ENCODE measurements around the gene PARS2.
A peak's percentile ranks its signal among the peaks of the same experiment; 100 is the strongest.

The PARS2 gene

DNA sequence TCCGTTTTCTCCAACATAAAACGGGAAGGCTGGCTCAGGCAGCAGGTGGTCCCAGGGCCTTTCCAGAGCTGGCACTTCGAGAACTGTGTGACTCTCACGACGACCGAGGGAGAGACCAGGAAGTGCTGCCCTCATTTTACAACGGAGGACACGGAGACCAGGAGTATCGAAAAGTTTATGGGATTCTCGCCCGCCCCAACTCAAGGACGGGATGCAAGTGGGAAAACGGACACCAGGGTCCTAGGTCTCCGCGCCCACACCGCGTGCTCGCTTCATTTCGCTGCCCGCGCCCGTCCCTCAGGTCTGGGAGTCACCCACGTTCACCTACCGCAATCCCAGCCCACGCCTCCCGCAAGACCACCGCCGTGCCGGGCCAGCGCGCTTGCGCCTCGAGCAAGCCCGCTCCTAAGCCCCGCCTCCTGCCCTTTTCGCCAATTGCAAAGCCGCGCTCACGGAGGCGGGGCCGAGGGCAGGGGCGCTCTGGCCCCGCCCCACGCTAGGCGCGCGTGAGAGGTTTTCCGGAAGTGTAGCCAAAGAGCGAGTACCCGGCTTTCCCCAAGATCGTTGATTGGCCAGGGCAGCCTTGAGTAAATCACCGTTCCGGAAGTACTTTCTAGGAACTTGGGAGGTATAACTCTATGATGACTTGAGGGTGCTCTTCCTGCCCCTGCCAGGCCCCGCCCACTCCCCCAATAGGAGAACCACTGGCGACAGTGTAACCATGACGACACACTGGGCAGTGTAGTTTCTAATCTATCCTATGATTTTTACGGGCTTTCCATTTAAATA lies at the start of gene PARS2:
Gene PARS2, minus strand, starts transcription at position 391 of the 789 bp plus-strand sequence. CDS start 5,362 bp downstream, outside the sequence.
- H3K4me3 Mint-ChIP-seq, result peak within 1 kb of the TSS; percentile 91
- peak within 1 kb of the TSS; percentile 93 for H3K27ac Mint-ChIP-seq
- peaks cover 26% of the 10 kb centered on the region for H3K4me1 Mint-ChIP-seq (ENCODE audit: low read depth)
- H3K27me3 Mint-ChIP-seq, result no peaks in the 10 kb centered on the region
- H3K36me3 Mint-ChIP-seq, result no peaks in the 10 kb centered on the region
- H3K9me3 Mint-ChIP-seq (ENCODE audit: low read depth), result no peaks in the 10 kb centered on the region

DNA sequence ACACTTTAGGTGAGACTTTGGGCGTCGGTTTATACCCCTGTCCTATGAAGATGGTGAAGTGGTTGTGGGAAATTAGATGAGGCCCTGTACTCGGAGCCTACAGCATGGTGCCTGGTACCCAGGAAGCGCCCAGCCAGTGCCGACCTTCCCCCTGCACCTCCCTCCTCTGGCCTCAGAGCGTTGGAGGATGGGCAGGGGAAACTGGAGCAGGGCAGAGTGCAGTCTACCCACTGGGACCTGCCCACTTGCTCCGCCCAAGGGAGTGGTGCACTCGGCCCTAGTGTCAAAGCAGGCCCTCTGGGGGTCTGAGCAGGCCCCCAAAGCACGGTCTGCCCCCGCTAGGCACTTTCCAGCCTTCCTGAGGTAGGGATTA lies 49.8 kb upstream of the PARS2 start:
- Mint-ChIP-seq H3K4me3 (no peak overlapping the region), H3K9me3 (ENCODE audit: low read depth) (no peaks in the 10 kb centered on the region), H3K36me3 (no peaks in the 10 kb centered on the region), H3K27me3 (peaks cover 1% of the 10 kb centered on the region), H3K4me1 (ENCODE audit: low read depth) (peaks cover 9% of the 10 kb centered on the region), H3K27ac (no peak overlapping the region)

DNA sequence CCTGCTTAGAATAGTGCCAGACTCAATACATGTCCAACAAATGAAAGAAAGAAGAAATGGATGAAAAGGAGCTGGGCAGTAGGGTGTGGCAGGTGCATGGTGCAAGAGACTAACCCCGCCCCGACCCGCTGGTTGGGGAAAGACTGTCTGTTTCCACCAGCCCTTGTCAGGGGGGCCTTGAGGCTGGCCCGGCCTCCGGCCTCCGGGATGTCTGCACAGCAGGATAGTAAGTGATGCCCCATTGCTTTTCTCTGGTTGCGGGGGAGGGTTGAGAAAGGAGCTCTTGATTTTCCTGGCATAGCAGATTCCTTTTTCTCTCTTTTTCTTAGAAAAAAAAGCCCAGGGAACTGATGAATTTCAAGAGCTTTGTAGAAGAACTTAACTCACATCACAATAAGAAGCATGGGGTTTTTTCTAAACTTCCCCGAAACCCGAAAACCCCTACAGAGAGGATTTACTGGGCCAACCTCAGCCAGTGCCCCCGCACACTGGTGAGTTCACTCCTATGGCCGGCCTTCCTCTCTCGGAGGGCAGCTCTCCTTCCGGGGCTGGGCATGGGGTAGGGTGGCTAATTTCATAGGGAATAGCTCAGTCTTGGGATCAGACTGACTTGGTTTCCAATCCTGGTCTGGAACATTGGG lies 49.3 kb upstream of the PARS2 start:
- peaks cover 1% of the 10 kb centered on the region for H3K27me3 Mint-ChIP-seq
- no peaks in the 10 kb centered on the region for H3K36me3 Mint-ChIP-seq
- H3K4me3 Mint-ChIP-seq, result no peak overlapping the region
- no peak overlapping the region for H3K27ac Mint-ChIP-seq
- peaks cover 7% of the 10 kb centered on the region for H3K4me1 Mint-ChIP-seq (ENCODE audit: low read depth)
- no peaks in the 10 kb centered on the region for H3K9me3 Mint-ChIP-seq (ENCODE audit: low read depth)

DNA sequence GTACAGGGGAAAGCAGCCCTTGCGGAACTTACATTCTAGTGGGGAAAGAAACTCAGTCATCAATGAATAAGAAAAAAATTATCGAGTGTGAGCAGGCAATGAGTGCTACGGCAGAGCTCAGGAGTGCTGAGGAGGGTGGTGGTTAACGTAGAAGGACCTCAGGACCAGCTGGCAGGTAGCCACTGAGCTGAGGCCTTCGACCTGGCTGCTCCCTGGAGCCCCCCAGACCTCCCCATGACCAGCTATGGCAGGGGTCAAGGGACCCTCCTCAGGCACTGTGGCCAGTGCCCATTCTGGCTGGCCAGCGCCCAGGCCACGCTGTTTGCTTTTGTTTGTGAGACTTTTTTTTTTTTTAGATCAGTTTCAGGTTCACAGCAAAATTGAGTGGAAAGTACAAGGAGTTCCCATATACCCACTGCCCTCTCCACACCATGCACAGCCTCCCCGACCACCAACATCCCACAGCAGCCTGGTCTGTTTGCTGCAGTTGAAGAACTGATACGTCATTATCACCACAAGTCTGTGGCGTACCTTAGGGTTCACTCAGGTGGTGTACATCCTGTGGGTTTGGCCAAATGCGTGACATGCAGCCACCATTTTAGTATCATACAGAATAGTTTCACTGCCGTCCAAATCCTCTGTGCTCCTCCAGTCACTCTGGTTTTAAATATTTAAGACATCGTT lies 48.6 kb upstream of the PARS2 start:
- no peaks in the 10 kb centered on the region for H3K36me3 Mint-ChIP-seq
- no peak overlapping the region for H3K4me3 Mint-ChIP-seq
- peaks cover 2% of the 10 kb centered on the region for H3K4me1 Mint-ChIP-seq (ENCODE audit: low read depth)
- peaks cover 1% of the 10 kb centered on the region for H3K27me3 Mint-ChIP-seq
- H3K27ac Mint-ChIP-seq, result no peak overlapping the region
- H3K9me3 Mint-ChIP-seq (ENCODE audit: low read depth), result no peaks in the 10 kb centered on the region

DNA sequence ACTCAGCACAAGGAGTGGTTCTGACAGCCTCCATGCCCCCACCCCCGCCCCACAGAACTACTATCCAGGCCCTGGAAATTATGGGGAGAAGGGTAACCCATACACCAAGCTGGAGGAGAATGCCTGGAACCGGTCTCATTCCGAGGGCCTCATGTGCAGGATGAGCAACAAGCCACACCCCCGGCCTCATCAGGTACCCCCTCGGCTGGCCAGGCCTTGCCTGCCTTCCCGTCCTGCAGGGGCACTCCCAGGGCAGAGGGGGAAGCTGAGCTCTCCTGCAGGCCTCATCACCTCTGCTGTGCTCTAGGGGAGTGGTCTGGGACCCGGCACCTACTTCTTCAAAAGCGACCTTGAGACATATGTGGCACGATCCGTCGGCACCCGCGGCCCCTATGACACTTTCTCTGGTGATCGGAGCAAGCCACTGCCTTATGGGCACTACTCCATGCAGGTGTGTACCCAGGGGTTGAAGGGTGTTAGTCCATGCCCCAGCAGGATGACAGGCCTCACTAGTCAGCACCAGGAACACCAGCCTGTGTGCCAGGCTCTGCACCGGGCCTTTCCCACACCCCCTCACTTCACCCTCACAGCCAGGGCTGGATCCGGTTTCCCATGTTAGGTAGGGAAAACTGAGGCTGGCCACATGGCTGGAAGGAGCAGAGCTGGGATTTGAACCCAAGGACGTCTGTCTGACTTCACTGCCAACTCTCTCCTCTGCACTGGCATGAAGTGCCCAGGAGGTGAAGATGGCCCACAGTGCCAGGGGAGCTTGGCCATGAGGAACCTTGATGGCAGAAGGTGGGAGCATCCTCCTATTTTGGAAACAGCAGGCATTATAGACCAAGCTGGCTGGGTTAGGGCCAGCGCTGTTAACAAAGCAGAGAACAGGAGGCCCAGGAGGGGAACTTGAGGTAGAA lies 47.7 kb upstream of the PARS2 start:
- H3K4me1 Mint-ChIP-seq (ENCODE audit: low read depth), result no peaks in the 10 kb centered on the region
- no peak overlapping the region for H3K4me3 Mint-ChIP-seq

DNA sequence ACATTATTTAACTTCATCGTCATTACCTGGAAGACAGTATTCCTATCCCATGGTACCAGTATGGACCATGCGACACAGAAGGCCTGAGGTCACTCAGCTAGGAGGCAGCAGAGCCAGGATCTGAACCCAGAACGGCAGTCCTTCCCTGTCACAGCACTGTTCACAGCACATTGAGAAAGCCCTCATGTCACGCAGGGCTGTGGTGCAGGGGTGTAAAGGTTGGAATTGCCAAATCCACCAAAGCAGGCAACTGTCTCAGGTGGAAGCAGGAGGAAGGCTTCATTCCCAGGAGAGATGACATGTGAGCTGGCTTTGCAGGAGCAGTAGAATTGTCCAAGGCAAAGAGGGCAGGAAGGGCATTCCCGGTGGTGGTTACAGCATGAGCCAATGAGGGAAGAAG lies 46.7 kb upstream of the PARS2 start:
- Mint-ChIP-seq H3K4me1 (ENCODE audit: low read depth) (no peaks in the 10 kb centered on the region), H3K4me3 (no peak overlapping the region), H3K36me3 (no peaks in the 10 kb centered on the region), H3K27ac (no peak overlapping the region), H3K27me3 (peaks cover 1% of the 10 kb centered on the region), H3K9me3 (ENCODE audit: low read depth) (no peaks in the 10 kb centered on the region)

More for the DNA sequence above, 47.7 kb upstream of the PARS2 start:
- H3K36me3 Mint-ChIP-seq, result no peaks in the 10 kb centered on the region
- H3K27me3 Mint-ChIP-seq, result peaks cover 1% of the 10 kb centered on the region
- no peaks in the 10 kb centered on the region for H3K9me3 Mint-ChIP-seq (ENCODE audit: low read depth)
- H3K27ac Mint-ChIP-seq, result no peak overlapping the region

DNA sequence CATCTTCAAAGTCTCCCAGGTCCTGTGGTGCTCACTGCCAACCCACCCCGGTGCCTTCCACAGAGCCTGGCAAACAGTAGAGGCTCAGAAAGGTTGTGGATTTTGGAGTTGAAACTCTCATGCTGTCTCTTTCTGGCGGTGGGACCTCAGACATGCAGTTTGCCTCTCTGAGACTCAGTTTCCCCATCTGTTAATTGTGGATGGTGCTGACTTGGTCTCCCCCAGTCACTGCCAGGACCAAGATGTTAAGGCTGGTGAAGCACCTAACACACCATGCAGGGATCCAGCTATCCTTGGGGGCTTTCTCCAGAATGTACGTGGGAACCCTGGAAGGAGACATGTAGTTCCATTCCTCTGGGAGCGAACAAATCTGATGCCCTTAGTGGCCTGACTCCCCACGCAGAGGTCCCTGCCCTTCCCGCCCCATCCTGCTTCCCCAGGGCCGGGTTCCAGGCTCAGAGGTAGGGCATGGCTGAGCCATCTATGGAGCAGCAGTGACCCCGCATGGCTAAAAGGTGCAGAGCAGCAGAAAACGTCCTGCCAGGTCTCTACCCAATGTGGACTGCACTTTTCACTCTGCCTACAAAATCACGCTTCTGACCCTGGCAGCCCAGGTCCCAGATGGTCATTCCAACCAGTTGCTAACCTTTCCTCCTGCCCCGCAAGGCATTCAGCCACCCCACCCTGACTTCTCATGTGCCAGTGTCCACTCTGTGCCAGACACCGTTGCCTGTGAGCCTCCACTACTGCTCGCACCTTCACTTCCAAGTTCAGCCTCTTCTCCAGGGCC lies 46.0 kb upstream of the PARS2 start:
- H3K4me3 Mint-ChIP-seq, result no peak overlapping the region

DNA sequence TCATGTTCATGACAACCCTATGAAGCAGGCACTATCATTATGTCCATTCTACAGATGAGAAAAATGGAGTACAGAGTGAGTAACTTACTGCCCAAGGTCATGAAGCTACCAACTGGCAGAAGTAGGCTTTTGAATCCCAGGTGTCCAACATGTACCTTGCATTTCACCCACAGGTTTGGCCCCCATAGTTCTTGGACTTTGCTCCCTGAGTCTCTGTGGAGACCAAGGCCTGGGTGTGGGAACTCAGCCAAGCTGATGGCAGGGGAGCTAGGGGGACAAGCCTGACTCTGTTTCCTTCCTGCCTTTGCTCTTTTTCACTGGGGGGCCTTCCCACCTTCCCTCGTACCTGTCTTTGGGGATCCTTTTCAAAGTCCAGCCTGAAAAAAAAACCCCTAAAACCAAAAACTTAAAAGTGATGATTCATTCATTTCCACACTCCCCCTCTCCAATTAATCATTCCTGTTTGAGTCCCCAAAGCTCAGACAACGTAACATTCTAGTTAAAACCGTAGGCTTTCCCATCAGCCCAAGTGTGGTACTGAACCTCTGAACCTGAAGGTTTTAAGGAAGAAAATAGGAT lies 45.3 kb upstream of the PARS2 start:
- Mint-ChIP-seq H3K27ac (no peak overlapping the region), H3K4me1 (ENCODE audit: low read depth) (peaks cover 3% of the 10 kb centered on the region), H3K4me3 (no peak overlapping the region), H3K36me3 (no peaks in the 10 kb centered on the region), H3K27me3 (peaks cover 1% of the 10 kb centered on the region), H3K9me3 (ENCODE audit: low read depth) (no peaks in the 10 kb centered on the region)

More for the DNA sequence above, 46.0 kb upstream of the PARS2 start:
- Mint-ChIP-seq H3K27me3 (peaks cover 1% of the 10 kb centered on the region), H3K27ac (no peak overlapping the region), H3K4me1 (ENCODE audit: low read depth) (no peaks in the 10 kb centered on the region), H3K9me3 (ENCODE audit: low read depth) (no peaks in the 10 kb centered on the region), H3K36me3 (no peaks in the 10 kb centered on the region)

DNA sequence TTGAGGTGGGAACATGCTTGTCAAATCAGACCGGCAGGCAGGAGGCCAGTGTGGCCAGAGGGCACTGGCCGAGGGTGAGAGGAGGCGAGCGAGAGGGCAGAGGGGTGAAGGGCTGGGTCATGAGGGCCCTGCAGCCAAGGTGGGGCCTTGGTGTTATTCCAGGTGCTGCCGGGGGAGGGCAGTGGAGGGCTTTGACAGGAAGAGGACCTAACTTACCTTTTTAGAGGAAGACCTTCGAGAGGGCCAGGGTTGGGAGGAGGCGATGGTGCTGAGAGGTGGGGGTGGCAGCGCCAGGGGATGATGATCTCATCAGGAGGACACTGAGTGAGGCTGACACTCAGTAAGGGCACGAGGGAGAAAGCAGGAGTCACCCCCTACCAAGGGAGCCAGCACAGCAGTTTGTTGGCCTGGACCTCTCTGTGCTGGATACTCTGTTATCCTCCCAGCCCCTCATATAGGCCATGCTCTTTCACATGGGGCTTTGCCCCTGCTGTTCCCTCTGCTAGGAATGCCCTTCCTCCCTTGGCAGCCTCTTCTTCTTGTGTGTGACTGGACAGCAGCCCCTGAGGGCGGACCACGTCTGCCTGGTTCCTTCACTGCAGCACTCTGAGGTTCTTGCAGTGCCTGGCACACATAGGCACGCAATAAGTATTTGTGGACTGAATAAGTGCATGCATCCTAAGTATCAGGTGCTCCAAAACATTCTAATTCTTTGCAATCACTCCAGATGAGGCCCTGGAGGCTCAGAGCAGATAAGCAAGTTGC lies 44.3 kb upstream of the PARS2 start:
- Mint-ChIP-seq H3K27ac (no peak overlapping the region), H3K9me3 (ENCODE audit: low read depth) (no peaks in the 10 kb centered on the region), H3K4me1 (ENCODE audit: low read depth) (peaks cover 9% of the 10 kb centered on the region), H3K4me3 (no peak overlapping the region), H3K36me3 (no peaks in the 10 kb centered on the region), H3K27me3 (peaks cover 1% of the 10 kb centered on the region)

DNA sequence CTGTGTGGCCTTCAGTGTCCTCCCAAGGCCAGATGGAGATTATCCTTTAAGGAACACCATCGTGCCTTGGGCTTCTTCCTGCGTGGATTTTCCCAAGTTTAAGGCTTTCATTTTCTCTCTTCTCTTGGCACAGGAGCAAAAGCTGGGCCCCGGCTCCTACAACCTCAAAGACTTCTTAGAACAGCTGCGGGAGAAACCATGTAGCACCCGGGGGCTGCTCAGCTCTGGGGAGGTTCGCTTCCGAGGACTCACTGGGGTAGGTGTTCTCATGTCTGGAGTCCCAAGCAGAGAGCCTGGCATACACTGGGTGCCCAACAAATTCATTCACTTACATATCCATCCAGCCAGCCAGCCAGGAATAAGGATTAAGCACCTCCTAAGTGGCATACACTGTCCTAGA lies 43.4 kb upstream of the PARS2 start:
- Mint-ChIP-seq H3K4me3 (no peak overlapping the region), H3K27ac (no peak overlapping the region)

DNA sequence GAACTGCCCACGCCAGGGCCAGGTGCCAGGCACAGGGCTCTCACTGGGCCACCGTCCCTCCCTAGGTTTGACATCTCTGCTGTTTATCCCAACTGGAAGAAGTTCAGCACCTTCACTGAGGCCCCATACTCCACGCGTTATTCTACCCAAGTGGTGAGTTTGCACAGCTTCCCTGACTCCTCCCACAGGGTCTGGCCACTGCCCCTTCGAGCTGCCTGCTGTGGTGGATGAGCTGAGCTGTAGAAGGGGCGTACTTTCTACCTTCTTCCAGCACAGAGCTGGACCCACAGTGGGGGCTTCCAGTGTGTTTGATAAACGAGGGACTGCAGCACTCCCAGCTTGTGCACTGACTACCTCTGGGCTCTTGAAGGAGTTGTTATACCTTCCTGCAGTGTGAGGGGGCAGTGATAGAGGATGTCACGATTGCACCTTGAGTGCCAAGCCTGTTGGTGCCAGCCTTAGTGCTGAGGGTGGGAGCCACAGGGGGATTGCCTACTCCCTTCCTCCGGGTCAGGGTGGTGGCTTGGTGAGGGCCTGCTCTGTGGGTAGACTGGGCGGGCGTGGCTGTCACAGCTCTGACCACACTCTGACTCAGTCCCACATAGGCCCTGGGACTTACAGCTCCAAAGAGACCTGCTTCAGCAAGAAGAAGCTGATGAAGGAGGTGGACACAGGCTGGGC lies 42.7 kb upstream of the PARS2 start:
- H3K27ac Mint-ChIP-seq, result no peak overlapping the region
- no peaks in the 10 kb centered on the region for H3K9me3 Mint-ChIP-seq (ENCODE audit: low read depth)
- peaks cover 1% of the 10 kb centered on the region for H3K27me3 Mint-ChIP-seq
- peaks cover 11% of the 10 kb centered on the region for H3K4me1 Mint-ChIP-seq (ENCODE audit: low read depth)
- no peak overlapping the region for H3K4me3 Mint-ChIP-seq
- no peaks in the 10 kb centered on the region for H3K36me3 Mint-ChIP-seq

More for the DNA sequence above, 43.4 kb upstream of the PARS2 start:
- Mint-ChIP-seq H3K9me3 (ENCODE audit: low read depth) (no peaks in the 10 kb centered on the region), H3K4me1 (ENCODE audit: low read depth) (peaks cover 11% of the 10 kb centered on the region), H3K36me3 (no peaks in the 10 kb centered on the region), H3K27me3 (peaks cover 1% of the 10 kb centered on the region)

DNA sequence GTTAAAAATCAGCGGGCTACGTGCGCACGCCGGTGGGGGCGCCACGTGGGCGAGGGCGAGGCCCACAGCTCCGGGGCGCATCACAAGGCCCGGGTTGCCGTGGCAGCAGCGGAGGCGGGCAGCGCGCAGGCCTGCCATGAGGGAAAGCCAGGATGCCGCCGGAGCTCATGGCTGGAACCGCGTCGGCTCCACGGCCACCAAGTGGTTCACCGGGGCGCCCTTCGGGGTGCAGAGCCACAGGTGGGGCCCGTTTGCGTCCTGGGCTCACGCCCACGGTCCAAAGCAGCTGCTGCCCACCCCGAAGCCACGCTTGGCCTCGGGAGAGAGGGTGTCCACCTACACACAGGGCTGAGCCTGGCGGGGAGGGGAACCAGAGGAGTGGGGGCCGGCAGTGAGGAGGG lies 41.7 kb upstream of the PARS2 start:
- H3K9me3 Mint-ChIP-seq (ENCODE audit: low read depth), result no peaks in the 10 kb centered on the region
- no peak overlapping the region for H3K4me3 Mint-ChIP-seq
- no peaks in the 10 kb centered on the region for H3K27me3 Mint-ChIP-seq
- H3K36me3 Mint-ChIP-seq, result no peaks in the 10 kb centered on the region
- no peak overlapping the region for H3K27ac Mint-ChIP-seq
- H3K4me1 Mint-ChIP-seq (ENCODE audit: low read depth), result peaks cover 20% of the 10 kb centered on the region

DNA sequence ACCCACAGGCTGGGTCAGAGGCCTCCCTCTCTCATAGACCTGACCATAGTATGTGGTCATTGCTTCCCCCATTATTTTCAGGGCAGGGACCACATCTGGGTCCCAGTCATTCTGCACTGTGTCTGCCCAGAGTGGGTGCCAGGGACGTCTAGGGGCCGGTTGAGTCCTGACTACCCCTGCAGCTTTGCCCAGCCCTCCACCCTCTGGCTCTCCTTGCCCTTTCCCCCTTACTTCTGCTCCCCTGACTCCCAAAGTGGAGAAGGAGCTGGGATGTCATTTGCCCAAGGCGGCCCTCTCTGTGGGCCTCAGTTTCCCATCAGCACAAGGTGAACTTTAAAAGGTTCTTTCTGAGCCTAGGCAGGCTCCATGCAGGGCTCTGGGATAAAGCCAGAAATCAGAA lies 41.1 kb upstream of the PARS2 start:
- H3K4me1 Mint-ChIP-seq (ENCODE audit: low read depth), result peaks cover 20% of the 10 kb centered on the region
- H3K9me3 Mint-ChIP-seq (ENCODE audit: low read depth), result no peaks in the 10 kb centered on the region
- no peak overlapping the region for H3K27ac Mint-ChIP-seq
- no peak overlapping the region for H3K4me3 Mint-ChIP-seq
- no peaks in the 10 kb centered on the region for H3K27me3 Mint-ChIP-seq
- H3K36me3 Mint-ChIP-seq, result no peaks in the 10 kb centered on the region

All from activated naive CD8-positive, alpha-beta T cell (primary cell).